Mesenchymal stem cell (in vitro differentiated cells and primary cell): Measurements from ENCODE around the gene ASPM.

ENCODE experiments used
- DNase-seq: peaks from one replicate; pipeline ENCODE4 v3.0.0-alpha.2; 2013
- H2AFZ ChIP-seq: one replicate; pipeline ENCODE4 v1.6.1; 2013; ENCODE audit warnings: low read depth, mild to moderate bottlenecking, control low read depth, inconsistent platforms, low read length, moderate library complexity
- H2AK5ac ChIP-seq: 2 replicates; pipeline ENCODE4 v1.6.1; 2013; ENCODE audit warnings: low read length, moderate library complexity, mild to moderate bottlenecking, inconsistent platforms; ENCODE audit not compliant: severe bottlenecking
- H2BK120ac ChIP-seq: one replicate; pipeline ENCODE4 v1.6.1; 2013; ENCODE audit warnings: low read depth, mild to moderate bottlenecking, inconsistent platforms, low read length, moderate library complexity
- H2BK12ac ChIP-seq, 2 experiments: one replicate each; pipeline ENCODE4 v1.6.1; 2013; ENCODE audit warnings: inconsistent platforms in 2 of 2, low read length in 2 of 2, mild to moderate bottlenecking in 2 of 2, moderate library complexity in 2 of 2, control low read depth in 1 of 2
- H2BK15ac ChIP-seq: one replicate; pipeline ENCODE4 v1.6.1; 2013; ENCODE audit warnings: mild to moderate bottlenecking, low read depth, inconsistent platforms; ENCODE audit not compliant: poor library complexity, severe bottlenecking
- H2BK5ac ChIP-seq: 2 replicates; pipeline ENCODE4 v1.6.1; 2013; ENCODE audit warnings: low read depth, mild to moderate bottlenecking, low read length, control low read depth, inconsistent platforms; ENCODE audit not compliant: poor library complexity, severe bottlenecking
- H3K14ac ChIP-seq, 2 experiments: one replicate each; pipeline ENCODE4 v1.6.1; 2013; ENCODE audit warnings: inconsistent platforms in 2 of 2, low read length in 2 of 2, control low read depth in 1 of 2, mild to moderate bottlenecking in 1 of 2, moderate library complexity in 1 of 2
- H3K18ac ChIP-seq, 2 experiments: one replicate each; pipeline ENCODE4 v1.6.1; 2013; ENCODE audit warnings: inconsistent platforms in 2 of 2, low read length in 2 of 2, control low read depth in 1 of 2, low read depth in 1 of 2, mild to moderate bottlenecking in 1 of 2
- H3K23ac ChIP-seq, 2 experiments: one replicate each; pipeline ENCODE4 v1.6.1; 2013; ENCODE audit warnings: inconsistent platforms in 2 of 2, low read length in 2 of 2, mild to moderate bottlenecking in 2 of 2, moderate library complexity in 2 of 2, control low read depth in 1 of 2
- H3K27ac ChIP-seq: 2 replicates; pipeline ENCODE4 v1.5.1; 2013; ENCODE audit warnings: mild to moderate bottlenecking, moderate library complexity, low read length, control low read depth, inconsistent platforms; ENCODE audit not compliant: poor library complexity, severe bottlenecking
- H3K27me3 ChIP-seq, 2 experiments: 2 replicates each; pipeline versions ENCODE4 v1.6.1 to v1.7.0; 2013; ENCODE audit warnings: low read length in 2 of 2, mild to moderate bottlenecking in 2 of 2, moderate library complexity in 2 of 2, control low read depth in 1 of 2, inconsistent platforms in 1 of 2; ENCODE audit not compliant: control insufficient read depth in 1 of 2, insufficient read depth in 1 of 2
- H3K36me3 ChIP-seq, 2 experiments: 2 replicates each; pipeline versions ENCODE4 v1.6.1 to v1.7.0; 2013; ENCODE audit warnings: low read length in 2 of 2, control low read depth in 1 of 2, inconsistent platforms in 1 of 2, low read depth in 1 of 2, mild to moderate bottlenecking in 1 of 2; ENCODE audit not compliant: insufficient read depth in 2 of 2, control insufficient read depth in 1 of 2
- H3K4ac ChIP-seq, 2 experiments: one replicate each; pipeline ENCODE4 v1.6.1; 2013; ENCODE audit warnings: inconsistent platforms in 2 of 2, low read length in 2 of 2, mild to moderate bottlenecking in 2 of 2, moderate library complexity in 2 of 2, control low read depth in 1 of 2, low read depth in 1 of 2
- H3K4me1 ChIP-seq: 2 replicates; pipeline ENCODE4 v1.6.1; 2013; ENCODE audit warnings: low read depth, low read length, control low read depth; ENCODE audit not compliant: control insufficient read depth, insufficient read depth
- H3K4me2 ChIP-seq: 2 replicates; pipeline ENCODE4 v1.6.1; 2013; ENCODE audit warnings: low read length, mild to moderate bottlenecking, inconsistent platforms; ENCODE audit not compliant: poor library complexity, severe bottlenecking
- H3K4me3 ChIP-seq, 2 experiments: 2 replicates each; pipeline versions ENCODE4 v1.5.1 to v1.7.0; 2013; ENCODE audit warnings: low read length in 2 of 2, mild to moderate bottlenecking in 2 of 2, control low read depth in 1 of 2, low read depth in 1 of 2; ENCODE audit not compliant: insufficient read depth in 1 of 2
- H3K79me1 ChIP-seq: replicated peaks from 2 replicates; pipeline ENCODE4 v1.6.1; 2013; ENCODE audit warnings: mild to moderate bottlenecking, control low read depth, low read length, inconsistent platforms; ENCODE audit not compliant: poor library complexity, severe bottlenecking
- H3K9ac ChIP-seq: 2 replicates; pipeline ENCODE4 v1.7.0; 2013; ENCODE audit warnings: mild to moderate bottlenecking, low read length, moderate library complexity
- H3K9me3 ChIP-seq: 2 replicates; pipeline ENCODE4 v1.7.0; 2013; ENCODE audit warnings: mild to moderate bottlenecking, low read length; ENCODE audit not compliant: control insufficient read depth
- H4K8ac ChIP-seq: one replicate; pipeline ENCODE4 v1.6.1; 2013; ENCODE audit warnings: inconsistent platforms, mild to moderate bottlenecking, low read length, moderate library complexity
- H4K91ac ChIP-seq: one replicate; pipeline ENCODE4 v1.6.1; 2013; ENCODE audit warnings: mild to moderate bottlenecking, low read length, inconsistent platforms
- WGBS: methylation state at CpG from one replicate; pipeline ENCODE4 v1.1.7; 2013; ENCODE audit warnings: mixed read lengths; 5-methylcytosine and 5-hydroxymethylcytosine counted together

ASPM gene

GRCh38 chr1:197144570-197145325 is 1.7 kb downstream of the ASPM start:
- no peak overlapping the region for H3K18ac ChIP-seq
- H4K91ac ChIP-seq, result no peak overlapping the region
- H3K4me2 ChIP-seq, result peak overlapping the region; percentile 49
- H3K27me3 ChIP-seq, result no peaks in the 10 kb centered on the region
- no peaks in the 10 kb centered on the region for H3K9me3 ChIP-seq
- H3K23ac ChIP-seq, result no peak overlapping the region
- H2BK15ac ChIP-seq, result no peak overlapping the region
- peaks cover 1% of the 10 kb centered on the region for H3K79me1 ChIP-seq
- H3K4me1 ChIP-seq, result no peaks in the 10 kb centered on the region
- H2BK12ac ChIP-seq, result no peak overlapping the region
- no peak overlapping the region for H4K8ac ChIP-seq
- H2BK5ac ChIP-seq, result no peak overlapping the region
- no peak overlapping the region for H2AFZ ChIP-seq
- no peaks in the 10 kb centered on the region for H3K36me3 ChIP-seq
- peak overlapping the region; percentile 41 for H3K9ac ChIP-seq
- H3K27ac ChIP-seq, result no peak overlapping the region
- no peak overlapping the region for H2BK120ac ChIP-seq
- no peak overlapping the region for H3K4ac ChIP-seq
- H3K14ac ChIP-seq, result no peak overlapping the region
- WGBS, result 39% methylated on average over 2 of the region's 5 CpGs
- H2AK5ac ChIP-seq, result no peak overlapping the region
- peak overlapping the region in 1 of 2 experiments; percentile 78 for H3K4me3 ChIP-seq
- DNase-seq, result peak; percentile 51

GRCh38 chr1:197143276-197143675 is 3.2 kb downstream of the ASPM start:
- H2AK5ac ChIP-seq, result no peak overlapping the region
- H2BK120ac ChIP-seq, result no peak overlapping the region
- H3K4me2 ChIP-seq, result no peak overlapping the region
- no peak overlapping the region for H3K14ac ChIP-seq
- WGBS, result over 99% methylated on average over 4 of the region's 5 CpGs
- no peak overlapping the region for H3K4me3 ChIP-seq
- no peak overlapping the region for H3K4ac ChIP-seq
- no peak overlapping the region for H4K8ac ChIP-seq
- DNase-seq, result no peak
- no peak overlapping the region for H3K18ac ChIP-seq
- no peak overlapping the region for H2AFZ ChIP-seq
- no peak overlapping the region for H3K27ac ChIP-seq
- H3K23ac ChIP-seq, result no peak overlapping the region
- no peak overlapping the region for H4K91ac ChIP-seq
- H2BK15ac ChIP-seq, result no peak overlapping the region
- H3K4me1 ChIP-seq, result peaks cover 2% of the 10 kb centered on the region
- H3K79me1 ChIP-seq, result peaks cover 8% of the 10 kb centered on the region
- no peaks in the 10 kb centered on the region for H3K36me3 ChIP-seq
- no peaks in the 10 kb centered on the region for H3K9me3 ChIP-seq
- H3K9ac ChIP-seq, result no peak overlapping the region
- no peak overlapping the region for H2BK5ac ChIP-seq
- no peaks in the 10 kb centered on the region for H3K27me3 ChIP-seq
- no peak overlapping the region for H2BK12ac ChIP-seq

- no CpG with 5 or more reads among the region's 1 CpG for WGBS
- Histone ChIP-seq H3K79me1 (peaks cover 15% of the 10 kb centered on the region), H2AK5ac (no peak overlapping the region), H3K4me2 (no peak overlapping the region), H3K4ac (no peak overlapping the region), H3K4me1 (peaks cover 5% of the 10 kb centered on the region), H4K8ac (no peak overlapping the region), H3K9me3 (no peaks in the 10 kb centered on the region), H3K18ac (no peak overlapping the region), H2AFZ (no peak overlapping the region), H3K27ac (no peak overlapping the region), H3K9ac (no peak overlapping the region), H2BK120ac (no peak overlapping the region), H2BK15ac (no peak overlapping the region), H3K23ac (no peak overlapping the region), H3K27me3 (no peaks in the 10 kb centered on the region), H2BK5ac (no peak overlapping the region), H2BK12ac (no peak overlapping the region), H3K14ac (no peak overlapping the region), H3K36me3 (peaks cover 0 to 3% of the 10 kb centered on the region in 2 experiments), H4K91ac (no peak overlapping the region), H3K4me3 (no peak overlapping the region)
- DNase-seq, result no peak
These were observed 4.9 kb downstream of the ASPM start for GRCh38 chr1:197141575-197141974.

- Histone ChIP-seq H3K27me3 (no peaks in the 10 kb centered on the region), H2BK120ac (no peak overlapping the region), H3K4ac (no peak overlapping the region), H4K8ac (no peak overlapping the region), H4K91ac (no peak overlapping the region), H3K9ac (no peak overlapping the region), H3K4me1 (peaks cover 7% of the 10 kb centered on the region), H3K27ac (no peak overlapping the region), H2AK5ac (no peak overlapping the region), H3K4me2 (no peak overlapping the region), H3K14ac (no peak overlapping the region), H3K79me1 (peaks cover 15% of the 10 kb centered on the region), H2BK5ac (no peak overlapping the region), H3K36me3 (peaks cover 0 to 3% of the 10 kb centered on the region in 2 experiments), H3K9me3 (no peaks in the 10 kb centered on the region), H2BK12ac (no peak overlapping the region), H3K23ac (no peak overlapping the region), H2BK15ac (no peak overlapping the region), H3K4me3 (no peak overlapping the region), H2AFZ (no peak overlapping the region), H3K18ac (no peak overlapping the region)
- peak; percentile 34 for DNase-seq
- WGBS, result 81% methylated on average over 1 of the region's 2 CpGs
These were observed 6.3 kb downstream of the ASPM start for GRCh38 chr1:197140121-197140520.
